HUES48 (cell line): ENCODE results near the gene OR7G2.

Experiments
- H3K27ac ChIP-seq: one replicate; pipeline ENCODE4 v1.7.0; 2013; ENCODE audit warnings: low read depth, low read length, inconsistent platforms
- H3K27me3 ChIP-seq: 2 replicates; pipeline ENCODE4 v1.6.1; 2013; ENCODE audit warnings: mild to moderate bottlenecking, low read length; ENCODE audit not compliant: control insufficient read depth, insufficient read depth
- H3K36me3 ChIP-seq: 2 replicates; pipeline ENCODE4 v1.6.1; 2013; ENCODE audit warnings: low read length; ENCODE audit not compliant: control insufficient read depth, insufficient read depth
- H3K4me1 ChIP-seq: 2 replicates; pipeline ENCODE4 v1.6.1; 2013; ENCODE audit warnings: mild to moderate bottlenecking, low read length; ENCODE audit not compliant: control insufficient read depth, insufficient read depth
- H3K4me3 ChIP-seq: 2 replicates; pipeline ENCODE4 v1.5.1; 2013; ENCODE audit warnings: mild to moderate bottlenecking, low read depth, low read length
- H3K9ac ChIP-seq: 2 replicates; pipeline ENCODE4 v1.6.1; 2013; ENCODE audit warnings: mild to moderate bottlenecking, low read depth, low read length, moderate library complexity
- H3K9me3 ChIP-seq: 2 replicates; pipeline ENCODE4 v1.6.1; 2013; ENCODE audit warnings: low read length; ENCODE audit not compliant: control insufficient read depth, insufficient read depth

Gene OR7G2

DNA sequence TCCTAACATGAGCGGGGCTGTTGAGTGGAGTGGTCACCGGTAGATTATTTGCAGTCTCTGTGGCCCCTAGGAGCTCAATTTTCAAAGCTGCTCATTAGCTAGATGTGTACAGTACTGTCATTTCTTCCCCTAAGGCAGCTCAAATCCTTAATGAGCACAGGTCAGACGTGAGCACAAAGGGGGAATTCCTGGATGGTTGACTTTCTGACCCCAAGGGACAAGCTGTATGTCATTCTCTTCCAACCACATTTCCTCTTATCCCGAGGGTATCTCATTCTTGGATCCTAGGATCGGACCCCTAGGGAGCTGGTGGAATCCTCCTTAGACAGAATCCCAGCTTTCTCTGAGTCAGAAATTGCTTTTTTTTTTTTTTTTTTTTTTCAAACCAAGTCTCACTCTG, 25.1 kb upstream of the OR7G2 start:
- no peaks in the 10 kb centered on the region for H3K36me3 ChIP-seq
- no peak overlapping the region for H3K4me3 ChIP-seq
- H3K9me3 ChIP-seq = peaks cover 32% of the 10 kb centered on the region
- H3K27ac ChIP-seq = no peak overlapping the region
- H3K4me1 ChIP-seq = no peaks in the 10 kb centered on the region
- H3K27me3 ChIP-seq = no peaks in the 10 kb centered on the region
- no peak overlapping the region for H3K9ac ChIP-seq

DNA sequence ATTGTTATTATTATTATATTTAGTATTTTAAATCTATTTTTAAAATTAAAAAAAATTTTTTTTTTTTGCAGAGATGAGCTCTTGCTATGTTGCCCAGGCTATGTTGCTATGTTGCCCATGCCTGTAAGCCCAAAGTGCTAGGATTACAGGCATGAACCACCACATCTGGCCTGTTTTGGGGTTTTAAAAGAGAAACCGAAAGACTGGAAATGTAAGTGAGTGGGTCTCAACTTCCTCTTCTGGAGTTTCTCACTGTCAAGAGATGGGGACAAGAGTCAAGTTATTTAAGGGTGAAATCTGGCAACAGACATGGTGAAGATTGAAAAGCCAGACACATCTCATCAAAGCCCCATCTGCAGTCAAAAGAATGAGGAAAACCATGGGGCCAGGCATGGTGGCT, 23.7 kb upstream of the OR7G2 start:
- H3K27ac ChIP-seq = no peak overlapping the region
- H3K36me3 ChIP-seq = no peaks in the 10 kb centered on the region
- no peaks in the 10 kb centered on the region for H3K27me3 ChIP-seq
- H3K4me3 ChIP-seq = no peak overlapping the region
- no peak overlapping the region for H3K9ac ChIP-seq
- H3K9me3 ChIP-seq = peaks cover 41% of the 10 kb centered on the region
- H3K4me1 ChIP-seq = no peaks in the 10 kb centered on the region

DNA sequence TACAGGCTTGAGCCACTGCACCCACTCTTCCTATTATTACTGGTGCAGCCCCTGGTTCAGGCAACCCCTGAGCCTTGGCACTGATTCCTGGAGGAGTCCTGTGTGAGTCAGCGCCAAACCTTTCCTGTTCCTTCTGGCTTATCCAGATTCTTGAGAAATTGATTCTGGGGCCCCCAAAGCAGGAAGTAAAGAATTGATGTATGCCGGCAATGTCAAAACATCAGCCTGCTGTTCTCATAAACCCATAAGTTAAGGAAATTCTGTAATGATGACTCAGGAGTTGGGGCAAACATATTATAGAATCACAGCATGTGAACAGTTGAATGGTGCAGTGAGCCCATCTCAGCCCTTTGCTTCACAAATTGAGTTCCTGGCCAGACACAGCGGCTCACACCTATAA, 20.9 kb upstream of the OR7G2 start:
- Histone ChIP-seq H3K36me3 (no peaks in the 10 kb centered on the region), H3K4me1 (no peaks in the 10 kb centered on the region), H3K9ac (no peak overlapping the region), H3K4me3 (no peak overlapping the region), H3K9me3 (peaks cover 52% of the 10 kb centered on the region), H3K27me3 (no peaks in the 10 kb centered on the region), H3K27ac (no peak overlapping the region)

DNA sequence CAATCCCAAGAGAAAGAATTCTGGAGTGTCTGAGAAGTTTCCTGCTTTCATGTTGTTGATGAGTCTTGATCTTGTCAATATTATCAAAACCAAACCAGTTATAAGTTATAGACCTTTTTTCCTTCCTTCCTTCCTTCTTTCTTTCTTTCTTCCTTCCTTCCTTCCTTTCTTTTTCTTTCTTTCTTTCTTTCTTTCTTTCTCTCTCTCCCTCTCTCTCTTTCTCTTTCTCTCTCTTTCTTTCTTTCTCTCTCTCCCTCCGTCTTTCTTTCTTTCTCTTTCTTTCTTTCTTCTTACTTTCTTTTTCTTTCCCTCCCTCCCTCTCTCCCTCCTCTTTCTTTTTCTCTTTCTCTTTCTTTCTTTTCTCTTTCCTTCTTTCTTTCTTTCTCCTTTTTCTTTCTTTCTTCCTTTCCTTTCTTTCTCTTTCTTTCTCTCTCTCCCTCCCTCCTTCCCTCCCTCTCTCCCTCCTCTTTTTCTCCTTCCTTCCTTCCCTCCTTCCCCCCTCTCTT, 19.7 kb upstream of the OR7G2 start, which contains the start of gene OR7G3:
TSS of gene OR7G3 (minus strand) at position 51 of the 506 bp plus-strand sequence. CDS start at position 51, 0 bp downstream.
- H3K27ac ChIP-seq = no peak within 1 kb of the TSS

DNA sequence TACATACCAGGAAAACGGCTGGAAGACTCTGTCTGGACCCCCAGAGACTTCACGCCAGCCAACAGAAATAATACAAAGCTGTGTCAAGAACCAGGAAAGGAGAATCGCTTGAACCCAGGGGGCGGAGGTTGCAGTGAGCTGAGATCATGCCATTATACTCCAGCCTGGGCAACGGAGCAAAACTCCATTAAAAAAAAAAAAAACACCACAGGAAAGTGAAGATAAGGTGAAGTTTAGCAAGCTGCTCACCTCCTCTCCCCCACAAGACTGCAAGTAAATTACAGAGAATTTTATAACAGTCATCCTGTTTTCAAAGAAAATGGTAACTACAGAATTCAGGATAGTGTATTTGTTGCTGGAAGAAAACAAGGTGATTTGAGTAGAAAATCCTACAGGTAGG, 9.3 kb upstream of the OR7G2 start:
- Histone ChIP-seq H3K36me3 (no peaks in the 10 kb centered on the region), H3K9me3 (peaks cover 66% of the 10 kb centered on the region), H3K4me3 (no peak overlapping the region), H3K9ac (no peak overlapping the region), H3K27ac (no peak overlapping the region), H3K4me1 (no peaks in the 10 kb centered on the region), H3K27me3 (no peaks in the 10 kb centered on the region)

More for the DNA sequence above, 19.7 kb upstream of the OR7G2 start, which contains the start of gene OR7G3:
- H3K36me3 ChIP-seq = no peaks in the 10 kb centered on the region
- H3K4me1 ChIP-seq = no peaks in the 10 kb centered on the region
- H3K27me3 ChIP-seq = no peaks in the 10 kb centered on the region
- no peak within 1 kb of the TSS for H3K9ac ChIP-seq
- H3K4me3 ChIP-seq = no peak within 1 kb of the TSS
- H3K9me3 ChIP-seq = peaks cover 51% of the 10 kb centered on the region

DNA sequence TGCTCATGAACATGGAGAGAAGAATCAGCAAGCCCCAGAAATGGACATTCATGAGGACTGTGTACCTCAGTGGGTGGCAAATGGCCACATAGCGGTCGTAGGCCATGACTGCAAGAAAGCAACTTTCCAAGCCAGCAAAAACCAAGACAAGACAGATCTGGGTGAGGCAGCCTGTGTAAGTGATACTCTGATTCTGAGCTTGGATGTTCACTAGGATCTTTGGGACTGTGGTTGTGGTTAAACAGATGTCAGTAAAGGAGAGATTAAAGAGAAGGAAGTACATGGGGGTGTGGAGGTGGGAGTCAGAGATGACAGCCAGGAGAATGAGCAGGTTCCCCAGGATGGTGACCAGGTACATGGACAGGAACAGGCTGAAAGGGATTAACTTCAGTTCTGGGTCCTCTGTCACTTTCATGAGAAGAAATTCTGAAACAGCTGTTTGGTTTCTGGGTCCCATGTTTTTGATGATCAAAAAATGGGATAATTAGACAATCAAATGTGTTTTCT, 8.1 kb upstream of the OR7G2 start, which contains the start of gene OR7G1:
TSS of gene OR7G1 (minus strand) at position 457 of the 507 bp plus-strand sequence. CDS start at position 457, 0 bp downstream.
- Histone ChIP-seq H3K36me3 (no peaks in the 10 kb centered on the region), H3K4me1 (no peaks in the 10 kb centered on the region), H3K27me3 (no peaks in the 10 kb centered on the region), H3K9me3 (peaks cover 64% of the 10 kb centered on the region), H3K4me3 (no peak within 1 kb of the TSS), H3K27ac (no peak within 1 kb of the TSS), H3K9ac (no peak within 1 kb of the TSS)

DNA sequence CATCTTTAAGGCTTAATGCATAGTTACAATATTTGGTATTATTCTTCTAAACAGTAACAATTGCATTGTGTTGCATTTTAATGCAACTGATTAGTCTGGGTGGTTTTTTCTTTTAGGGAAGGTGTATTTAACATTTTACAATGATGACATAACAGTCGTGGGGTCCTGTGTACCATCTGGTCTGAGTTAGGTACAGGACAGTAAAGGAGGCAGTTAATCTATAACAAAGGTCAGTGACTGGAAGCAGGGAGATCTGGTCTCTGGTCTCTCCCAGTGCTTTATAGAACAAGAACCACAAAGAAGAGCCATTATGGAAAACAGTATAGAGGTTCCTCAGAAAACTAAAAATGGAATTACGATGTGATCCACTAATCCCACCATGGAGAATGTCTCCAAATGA, 2.7 kb upstream of the OR7G2 start:
- peaks cover 71% of the 10 kb centered on the region for H3K9me3 ChIP-seq
- no peaks in the 10 kb centered on the region for H3K36me3 ChIP-seq

DNA sequence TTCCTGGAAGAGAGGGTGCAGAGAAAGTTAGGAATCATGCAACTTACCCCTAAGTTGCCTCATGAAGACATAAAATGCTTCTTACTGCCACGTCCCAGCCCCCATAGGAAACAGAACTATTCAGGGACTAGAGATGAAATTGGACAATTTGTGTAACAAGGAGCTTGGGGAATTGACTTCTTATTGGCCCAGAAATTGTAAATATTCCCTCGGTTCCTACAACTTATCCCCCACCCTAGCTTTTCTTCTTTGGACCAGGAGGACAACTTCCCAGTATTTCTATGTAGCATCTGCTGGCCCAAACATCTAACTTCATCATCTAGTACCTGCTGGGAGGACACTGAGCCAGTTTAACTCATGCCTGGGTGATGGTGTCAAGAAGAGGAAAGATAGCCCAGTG, 20.5 kb downstream of the OR7G2 start, which contains the start of gene OR1M1:
TSS of gene OR1M1 (plus strand) at position 301 of the 400 bp plus-strand sequence. CDS start 6,184 bp downstream, outside the sequence.
- Histone ChIP-seq H3K9me3 (peaks cover 39% of the 10 kb centered on the region), H3K9ac (no peak within 1 kb of the TSS), H3K27me3 (no peaks in the 10 kb centered on the region), H3K27ac (no peak within 1 kb of the TSS), H3K4me1 (no peaks in the 10 kb centered on the region), H3K36me3 (no peaks in the 10 kb centered on the region), H3K4me3 (no peak within 1 kb of the TSS)

More for the DNA sequence above, 2.7 kb upstream of the OR7G2 start:
- H3K9ac ChIP-seq = no peak overlapping the region
- no peak overlapping the region for H3K4me3 ChIP-seq
- H3K27ac ChIP-seq = no peak overlapping the region
- no peaks in the 10 kb centered on the region for H3K27me3 ChIP-seq
- H3K4me1 ChIP-seq = no peaks in the 10 kb centered on the region

DNA sequence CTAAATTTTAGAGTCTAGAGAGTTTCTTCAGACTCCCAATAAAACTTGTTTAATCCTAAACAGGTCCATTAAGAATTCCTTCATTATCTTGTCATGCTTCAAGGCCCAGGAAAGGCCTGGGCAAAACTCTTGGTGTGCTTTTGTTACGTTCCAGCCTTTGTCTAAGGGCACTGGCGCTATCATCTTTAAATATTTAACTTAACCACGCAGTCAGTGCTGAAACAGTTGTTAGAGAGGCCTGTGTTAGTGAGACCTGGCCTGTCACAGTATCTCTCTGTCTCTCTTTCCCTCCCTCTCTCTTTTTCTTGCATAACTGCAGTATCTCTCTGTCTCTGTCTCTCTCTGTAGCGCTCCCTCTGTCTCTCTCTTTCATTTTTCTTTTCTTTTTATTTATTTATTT, 28.6 kb downstream of the OR7G2 start:
- no peaks in the 10 kb centered on the region for H3K27me3 ChIP-seq
- no peaks in the 10 kb centered on the region for H3K36me3 ChIP-seq

DNA sequence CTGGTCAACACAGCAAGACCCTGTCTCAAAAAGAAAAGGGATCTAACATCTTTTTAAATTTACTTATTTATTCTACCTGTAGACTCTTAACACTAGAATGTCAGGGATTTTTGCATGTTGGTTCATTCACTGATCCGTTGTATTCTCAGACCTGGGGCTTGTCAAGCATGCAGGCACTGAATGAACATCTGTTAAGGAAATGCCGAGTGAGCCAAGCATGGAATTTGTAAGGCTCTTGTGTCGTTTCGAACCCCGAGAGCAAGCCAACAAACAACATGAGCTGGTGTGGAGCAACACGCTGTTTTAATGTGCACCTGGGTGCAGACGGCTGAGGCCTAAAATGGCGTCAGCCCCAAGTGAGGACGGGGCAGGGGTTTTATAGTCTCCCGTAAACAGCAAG, 30.4 kb downstream of the OR7G2 start:
- H3K27ac ChIP-seq = no peak overlapping the region
- no peaks in the 10 kb centered on the region for H3K27me3 ChIP-seq
- H3K4me3 ChIP-seq = no peak overlapping the region
- peaks cover 13% of the 10 kb centered on the region for H3K4me1 ChIP-seq
- H3K36me3 ChIP-seq = no peaks in the 10 kb centered on the region
- no peak overlapping the region for H3K9ac ChIP-seq
- no peaks in the 10 kb centered on the region for H3K9me3 ChIP-seq

More for the DNA sequence above, 28.6 kb downstream of the OR7G2 start:
- Histone ChIP-seq H3K27ac (no peak overlapping the region), H3K9me3 (peaks cover 4% of the 10 kb centered on the region), H3K9ac (no peak overlapping the region), H3K4me1 (peaks cover 12% of the 10 kb centered on the region), H3K4me3 (no peak overlapping the region)

DNA sequence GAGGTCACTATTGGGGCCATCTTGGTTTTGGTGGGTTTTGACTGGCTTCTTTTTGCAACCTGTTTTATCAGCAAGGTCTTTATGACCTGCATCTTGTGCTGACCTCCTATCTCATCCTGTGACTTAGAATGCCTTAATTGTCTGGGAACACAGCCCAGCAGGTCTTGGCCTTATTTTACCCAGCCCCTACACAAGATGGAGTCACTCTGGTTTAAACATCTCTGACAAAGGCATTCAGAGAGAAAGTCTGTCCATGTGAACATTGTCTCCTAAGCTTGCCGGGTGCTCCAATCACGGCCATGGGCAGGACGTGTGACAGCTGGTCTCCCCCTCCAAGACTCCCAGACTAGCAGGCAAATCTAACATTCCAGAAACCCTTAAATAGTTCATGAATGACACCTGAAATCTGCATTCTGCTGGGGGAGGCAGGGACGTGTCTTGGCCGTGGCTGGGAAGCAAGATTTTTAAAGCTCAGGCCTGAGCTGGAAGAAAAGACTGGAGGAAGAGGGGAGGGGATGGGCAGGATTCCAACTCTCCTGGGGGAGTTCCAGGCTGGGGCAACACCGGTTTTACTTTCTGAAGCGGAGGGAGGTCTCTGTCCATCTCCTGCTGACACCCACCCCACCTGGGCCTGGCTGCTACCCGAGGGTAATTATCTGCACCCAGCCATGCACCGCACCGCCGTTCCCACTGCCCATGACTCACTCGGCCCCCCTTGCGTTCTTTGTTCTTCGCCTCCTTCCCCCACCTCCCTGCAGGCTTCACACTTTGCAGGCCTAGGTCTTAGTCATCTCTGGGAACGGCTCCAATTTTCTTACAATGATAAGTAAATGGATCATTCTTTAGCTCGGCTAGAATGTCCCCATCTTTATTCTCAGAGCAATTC, 32.0 kb downstream of the OR7G2 start:
- Histone ChIP-seq H3K27me3 (no peaks in the 10 kb centered on the region), H3K4me3 (no peak overlapping the region; the same call in 1 of the 2 replicates), H3K9me3 (no peaks in the 10 kb centered on the region), H3K36me3 (no peaks in the 10 kb centered on the region), H3K27ac (peak overlapping the region; percentile 95), H3K9ac (no peak overlapping the region; the same call in 1 of the 2 replicates), H3K4me1 (peaks cover 14% of the 10 kb centered on the region)
